NCI-H2029 treated with DMSO at 0.1 percent for 48 hours (cell line): ENCODE data around the gene CCR2.
"Not testable (repeated sequence)": the region's sequence is repeated elsewhere in the genome, so short reads cannot be mapped to it uniquely, and the experiment has no call there.

ENCODE experiments used
- DNase-seq: peaks from one replicate; lab custom pipeline; 2025; lab: John Stamatoyannopoulos, UW

The CCR2 gene

GRCh38 chr3:46353647-46354410 lies at the start of gene CCR2:
TSS of gene CCR2 (plus strand) at chr3:46354111. CDS start at chr3:46357528, 3,417 bp downstream.
- no peak for DNase-seq

- no peak for DNase-seq
These were observed 49.2 kb upstream of the CCR2 start for GRCh38 chr3:46304739-46305138.

GRCh38 chr3:46312991-46313390 lies 40.9 kb upstream of the CCR2 start:
- no peak for DNase-seq

GRCh38 chr3:46314517-46314916 lies 39.4 kb upstream of the CCR2 start:
- DNase-seq: no peak

GRCh38 chr3:46316206-46316605 lies 37.7 kb upstream of the CCR2 start:
- no peak for DNase-seq

- DNase-seq: no peak
These were observed 35.5 kb upstream of the CCR2 start for GRCh38 chr3:46318207-46318927.

GRCh38 chr3:46321461-46322104 lies 32.3 kb upstream of the CCR2 start:
- no peak for DNase-seq

GRCh38 chr3:46324036-46324435 lies 29.9 kb upstream of the CCR2 start:
- DNase-seq: no peak

GRCh38 chr3:46325645-46326300 lies 28.1 kb upstream of the CCR2 start:
- no peak for DNase-seq

- DNase-seq: not testable (repeated sequence)
These were observed 23.2 kb upstream of the CCR2 start for GRCh38 chr3:46330676-46331075.

GRCh38 chr3:46334741-46335478 lies 19.0 kb upstream of the CCR2 start:
- no peak for DNase-seq

- DNase-seq: no peak
These were observed 18.4 kb upstream of the CCR2 start for GRCh38 chr3:46335541-46335940.

GRCh38 chr3:46337911-46338310 lies 16.0 kb upstream of the CCR2 start:
- DNase-seq: no peak

GRCh38 chr3:46338840-46339239 lies 15.1 kb upstream of the CCR2 start:
- DNase-seq: no peak

GRCh38 chr3:46344476-46344875 lies 9.4 kb upstream of the CCR2 start:
- DNase-seq: no peak

- no peak for DNase-seq
These were observed 5.0 kb upstream of the CCR2 start for GRCh38 chr3:46348823-46349482.

- no peak for DNase-seq
These were observed 4.2 kb upstream of the CCR2 start for GRCh38 chr3:46349484-46350261.

GRCh38 chr3:46350262-46350565 lies 3.7 kb upstream of the CCR2 start:
- no peak for DNase-seq

GRCh38 chr3:46351646-46352045 lies 2.3 kb upstream of the CCR2 start:
- DNase-seq: no peak

GRCh38 chr3:46353090-46353489 lies 821 bp upstream of the CCR2 start:
- DNase-seq: no peak

GRCh38 chr3:46354478-46354877 lies 567 bp downstream of the CCR2 start:
- DNase-seq: no peak
